Activated naive CD4-positive, alpha-beta T cell treated with Interleukin-2 at 50 U/mL for 16 hours (primary cell): ENCODE measurements around the gene TAGLN2.
"Not testable (repeated sequence)": the region's sequence is repeated elsewhere in the genome, so short reads cannot be mapped to it uniquely, and the experiment has no call there.

Experiments
- DNase-seq: peaks from one replicate; pipeline ENCODE4 v3.0.0-alpha.2; 2020

TAGLN2 gene

GRCh38 chr1:159920651-159921050 lies 4.7 kb downstream of the TAGLN2 start:
- DNase-seq = no peak

GRCh38 chr1:159920202-159920601 lies 5.1 kb downstream of the TAGLN2 start:
- DNase-seq = no peak

- DNase-seq = no peak
Measured at GRCh38 chr1:159919236-159919865, 6.0 kb downstream of the TAGLN2 start.

GRCh38 chr1:159918352-159919200 lies 6.7 kb downstream of the TAGLN2 start:
- DNase-seq = no peak

GRCh38 chr1:159917533-159918351 lies 7.6 kb downstream of the TAGLN2 start:
- no peak for DNase-seq

- DNase-seq = no peak
Measured at GRCh38 chr1:159916242-159917051, 8.9 kb downstream of the TAGLN2 start.

- DNase-seq = no peak
Measured at GRCh38 chr1:159915571-159916241, 9.6 kb downstream of the TAGLN2 start.

- no peak for DNase-seq
Measured at GRCh38 chr1:159914252-159915018, 10.9 kb downstream of the TAGLN2 start.

- no peak for DNase-seq
Measured at GRCh38 chr1:159913451-159914192, 11.7 kb downstream of the TAGLN2 start.

- no peak for DNase-seq
Measured at GRCh38 chr1:159911326-159912070, 13.8 kb downstream of the TAGLN2 start.

- DNase-seq = no peak
Measured at GRCh38 chr1:159908031-159908940, 17.0 kb downstream of the TAGLN2 start.

- no peak for DNase-seq
Measured at GRCh38 chr1:159906960-159907359, 18.3 kb downstream of the TAGLN2 start.

GRCh38 chr1:159904036-159904435 lies 21.3 kb downstream of the TAGLN2 start:
- DNase-seq = not testable (repeated sequence)

GRCh38 chr1:159902541-159902940 lies 22.8 kb downstream of the TAGLN2 start:
- no peak for DNase-seq

GRCh38 chr1:159900755-159901360 lies 24.4 kb downstream of the TAGLN2 start:
- no peak for DNase-seq

GRCh38 chr1:159900086-159900680 lies 25.1 kb downstream of the TAGLN2 start, which contains the start of gene CFAP45:
Gene CFAP45, minus strand, starts transcription at chr1:159900165. Its CDS starts 67 bp downstream, at chr1:159900098.
- no peak for DNase-seq

- DNase-seq = not testable (repeated sequence)
Measured at GRCh38 chr1:159899634-159900033, 25.7 kb downstream of the TAGLN2 start.

GRCh38 chr1:159898527-159898926 lies 26.8 kb downstream of the TAGLN2 start:
- DNase-seq = no peak
